A549 (cell line): Measurements from ENCODE around the gene EDN2. TPM values are rescaled to one million over a fixed set of nuclear protein-coding genes. Genes with fewer than 3 reads are reported as not detected.

Source experiments
- ATAC-seq, 2 experiments: fragments of 200-7000 bp in 1 of 2; fragments of >200 bp in 1 of 2; cut with Nextera tagmentation in 1 of 2; cut with Tn5 transposase in 1 of 2; 3 replicates each; pipeline versions ENCODE4 v1.8.0 to v1.9.1; 2018 to 2020; ENCODE audit warnings: mild to moderate bottlenecking in 1 of 2, moderate library complexity in 1 of 2
- CTCF ChIA-PET: fragments of 300-600 bp; sonication (Branson Sonifier 250); formaldehyde crosslinking; extraction: SDS; loops from one replicate; lab custom pipeline; 2021; ENCODE audit warnings: antibody characterized with exemption, inconsistent platforms; lab: Yijun Ruan, JAX
- POLR2A ChIA-PET: fragments of 350-600 bp; formaldehyde crosslinking; extraction: SDS; loops from one replicate; lab custom pipeline; 2021; ENCODE audit warnings: antibody characterized with exemption, inconsistent platforms; lab: Yijun Ruan, JAX
- DNase-seq, 2 experiments: peaks; one replicate each; pipeline versions ENCODE4 v3.0.0 to v3.0.0-alpha.2; 2011 to 2016; ENCODE audit warnings: low read depth in 1 of 2, low spot score in 1 of 2
- FAIRE-seq: peaks from 2 replicates; lab custom pipeline; 2011; peaks lifted over from hg19 to GRCh38; lab: Jason Lieb, UNC
- H3K27ac ChIP-seq, 2 experiments: fragments of >200 bp; sonication (Bioruptor Twin); formaldehyde crosslinking; 3 replicates each; pipeline ENCODE4 v1.5.1; 2016 to 2017
- H3K4me1 ChIP-seq: fragments of >200 bp; sonication (Bioruptor Twin); formaldehyde crosslinking; 3 replicates; pipeline ENCODE4 v1.6.1; 2016
- H3K4me2 ChIP-seq: fragments of >200 bp; sonication (Bioruptor Twin); formaldehyde crosslinking; 3 replicates; pipeline ENCODE4 v1.6.1; 2016
- H3K4me3 ChIP-seq: fragments of >200 bp; sonication (Bioruptor Twin); formaldehyde crosslinking; 3 replicates; pipeline ENCODE4 v1.5.1; 2016
- H3K9me3 ChIP-seq: fragments of >200 bp; sonication (Bioruptor Twin); formaldehyde crosslinking; 3 replicates; pipeline ENCODE4 v1.6.1; 2016
- BHLHE40 ChIP-seq: IDR thresholded peaks from 2 replicates; pipeline ENCODE4 v1.6.1; 2012; ENCODE audit warnings: low read depth, low read length, inconsistent platforms
- ELK1 ChIP-seq: fragments of 150-350 bp; IDR thresholded peaks from 2 replicates; pipeline ENCODE4 v1.6.1; 2014; ENCODE audit warnings: low read depth, mild to moderate bottlenecking, low read length
- JUNB ChIP-seq: fragments of >200 bp; sonication (Bioruptor Twin); formaldehyde crosslinking; IDR thresholded peaks from 2 replicates; pipeline ENCODE4 v1.6.1; 2016
- KDM1A ChIP-seq: fragments of 200-600 bp; sonication (generic); IDR thresholded peaks from 2 replicates; pipeline ENCODE4 v1.6.1; 2016; ENCODE audit warnings: low read depth, mild to moderate bottlenecking
- MAFK ChIP-seq: fragments of 450-650 bp; IDR thresholded peaks from 2 replicates; pipeline ENCODE4 v1.6.1; 2014; ENCODE audit not compliant: partially characterized antibody
- NR3C1 ChIP-seq: fragments of >200 bp; sonication (Bioruptor Twin); formaldehyde crosslinking; IDR thresholded peaks from 3 replicates; pipeline ENCODE4 v1.6.1; 2017
- RARB ChIP-seq: fragments of 250-450 bp; sonication (Bioruptor Pico); IDR thresholded peaks from 2 replicates; pipeline ENCODE4 v1.8.0; 2021; ENCODE audit warnings: mild to moderate bottlenecking, moderate library complexity
- RNF2 ChIP-seq: fragments of 200-600 bp; sonication (generic); IDR thresholded peaks from 2 replicates; pipeline ENCODE4 v1.6.1; 2016; ENCODE audit warnings: low read depth, mild to moderate bottlenecking, antibody characterized with exemption, moderate library complexity, borderline replicate concordance
- TFCP2L1 ChIP-seq: fragments of 250-450 bp; sonication (Bioruptor Pico); IDR thresholded peaks from 2 replicates; pipeline ENCODE4 v1.5.0; 2021; ENCODE audit warnings: mild to moderate bottlenecking
- WGBS: methylation state at CpG from one replicate; pipeline ENCODE4 v1.1.6; 2017; ENCODE audit errors: missing lambda C conversion rate; 5-methylcytosine and 5-hydroxymethylcytosine counted together
- polyA plus RNA-seq, 4 experiments: library from polyadenylated mRNA; depleted of rRNA in 3 of 4; stranded (reverse); fragments of >200 nt; fragmentation: RNase III in 1 of 4; extraction: RNeasy Plus Mini Kit Qiagen cat#74134 plus additional on column Dnase treatment in 1 of 4; gene quantifications; 2 replicates in 3 of 4; 3 replicates in 1 of 4; pipeline ENCODE4 v1.2.3, GENCODE V29; 2011 to 2017
- TF ChIP-seq, protein P1 (sequence below): fragments of 200-600 bp; sonication (generic); IDR thresholded peaks from 2 replicates; pipeline ENCODE4 v1.6.1; 2016; ENCODE audit warnings: antibody characterized with exemption, mild to moderate bottlenecking, moderate library complexity
- TF ChIP-seq, protein P2 (sequence below): fragments of 450-650 bp; IDR thresholded peaks from 2 replicates; pipeline ENCODE4 v1.6.1; 2014; ENCODE audit warnings: antibody characterized with exemption
- TF ChIP-seq, protein P3 (sequence below): fragments of >200 bp; sonication (Bioruptor Twin); formaldehyde crosslinking; IDR thresholded peaks from 3 replicates; pipeline ENCODE4 v1.5.1; 2016
- TF ChIP-seq, protein P4 (sequence below): IDR thresholded peaks from 2 replicates; pipeline ENCODE4 v1.6.1; 2012; ENCODE audit warnings: low read depth, borderline replicate concordance

Gene EDN2
- polyA plus RNA-seq, 2 of the 4 experiments (the other 2 are of a cell fraction): 1.2 to 3.2 TPM

DNA sequence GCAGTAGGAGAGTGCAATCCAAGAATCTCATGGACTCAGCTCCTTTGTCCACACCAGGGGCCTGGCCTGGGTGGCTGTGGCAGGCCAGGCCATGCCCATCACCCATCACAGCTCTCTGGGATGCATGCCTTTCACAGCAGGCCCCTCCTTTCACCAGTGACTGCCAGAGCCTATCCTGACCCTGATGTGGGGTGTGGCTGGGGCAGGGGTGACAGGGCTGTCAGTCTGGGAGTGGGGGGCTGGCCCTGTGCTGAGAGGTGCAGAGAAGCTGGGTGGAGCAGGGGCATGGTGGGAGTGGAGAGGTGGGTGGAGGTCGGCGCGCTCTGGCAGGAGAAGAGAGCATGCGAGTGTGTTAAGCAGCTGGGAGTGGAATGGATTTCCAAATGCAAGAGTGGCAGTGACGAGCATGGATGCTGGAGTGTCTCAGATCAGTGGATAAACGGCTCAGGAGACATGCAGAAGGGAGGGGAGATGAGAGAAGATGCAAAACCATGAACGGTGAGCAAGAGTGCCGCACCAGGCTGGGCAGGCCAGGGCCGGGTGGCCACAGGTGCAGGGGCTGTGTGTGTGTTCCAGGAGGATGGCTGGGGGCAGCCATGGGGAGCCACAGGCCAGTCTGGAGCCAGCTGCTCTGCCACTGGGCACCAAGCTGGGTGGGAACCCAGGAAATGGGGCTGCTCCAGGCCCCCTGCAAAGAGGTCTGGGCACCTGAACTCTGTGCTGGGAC is 39.6 kb upstream of the EDN2 start (continued):
- TF ChIP-seq, protein P1, sequence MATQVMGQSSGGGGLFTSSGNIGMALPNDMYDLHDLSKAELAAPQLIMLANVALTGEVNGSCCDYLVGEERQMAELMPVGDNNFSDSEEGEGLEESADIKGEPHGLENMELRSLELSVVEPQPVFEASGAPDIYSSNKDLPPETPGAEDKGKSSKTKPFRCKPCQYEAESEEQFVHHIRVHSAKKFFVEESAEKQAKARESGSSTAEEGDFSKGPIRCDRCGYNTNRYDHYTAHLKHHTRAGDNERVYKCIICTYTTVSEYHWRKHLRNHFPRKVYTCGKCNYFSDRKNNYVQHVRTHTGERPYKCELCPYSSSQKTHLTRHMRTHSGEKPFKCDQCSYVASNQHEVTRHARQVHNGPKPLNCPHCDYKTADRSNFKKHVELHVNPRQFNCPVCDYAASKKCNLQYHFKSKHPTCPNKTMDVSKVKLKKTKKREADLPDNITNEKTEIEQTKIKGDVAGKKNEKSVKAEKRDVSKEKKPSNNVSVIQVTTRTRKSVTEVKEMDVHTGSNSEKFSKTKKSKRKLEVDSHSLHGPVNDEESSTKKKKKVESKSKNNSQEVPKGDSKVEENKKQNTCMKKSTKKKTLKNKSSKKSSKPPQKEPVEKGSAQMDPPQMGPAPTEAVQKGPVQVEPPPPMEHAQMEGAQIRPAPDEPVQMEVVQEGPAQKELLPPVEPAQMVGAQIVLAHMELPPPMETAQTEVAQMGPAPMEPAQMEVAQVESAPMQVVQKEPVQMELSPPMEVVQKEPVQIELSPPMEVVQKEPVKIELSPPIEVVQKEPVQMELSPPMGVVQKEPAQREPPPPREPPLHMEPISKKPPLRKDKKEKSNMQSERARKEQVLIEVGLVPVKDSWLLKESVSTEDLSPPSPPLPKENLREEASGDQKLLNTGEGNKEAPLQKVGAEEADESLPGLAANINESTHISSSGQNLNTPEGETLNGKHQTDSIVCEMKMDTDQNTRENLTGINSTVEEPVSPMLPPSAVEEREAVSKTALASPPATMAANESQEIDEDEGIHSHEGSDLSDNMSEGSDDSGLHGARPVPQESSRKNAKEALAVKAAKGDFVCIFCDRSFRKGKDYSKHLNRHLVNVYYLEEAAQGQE: no peak

- ChIA-PET POLR2A (no interaction called here), CTCF (no interaction called here)
- no peak overlapping the region for H3K27ac ChIP-seq
- TF ChIP-seq, protein P2, sequence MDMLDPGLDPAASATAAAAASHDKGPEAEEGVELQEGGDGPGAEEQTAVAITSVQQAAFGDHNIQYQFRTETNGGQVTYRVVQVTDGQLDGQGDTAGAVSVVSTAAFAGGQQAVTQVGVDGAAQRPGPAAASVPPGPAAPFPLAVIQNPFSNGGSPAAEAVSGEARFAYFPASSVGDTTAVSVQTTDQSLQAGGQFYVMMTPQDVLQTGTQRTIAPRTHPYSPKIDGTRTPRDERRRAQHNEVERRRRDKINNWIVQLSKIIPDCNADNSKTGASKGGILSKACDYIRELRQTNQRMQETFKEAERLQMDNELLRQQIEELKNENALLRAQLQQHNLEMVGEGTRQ: no peak
- TF ChIP-seq BHLHE40: no peak
- no peak for TF ChIP-seq JUNB
- TF ChIP-seq TFCP2L1 (CRISPR knock-in tag): no peak
- TF ChIP-seq, protein P3, sequence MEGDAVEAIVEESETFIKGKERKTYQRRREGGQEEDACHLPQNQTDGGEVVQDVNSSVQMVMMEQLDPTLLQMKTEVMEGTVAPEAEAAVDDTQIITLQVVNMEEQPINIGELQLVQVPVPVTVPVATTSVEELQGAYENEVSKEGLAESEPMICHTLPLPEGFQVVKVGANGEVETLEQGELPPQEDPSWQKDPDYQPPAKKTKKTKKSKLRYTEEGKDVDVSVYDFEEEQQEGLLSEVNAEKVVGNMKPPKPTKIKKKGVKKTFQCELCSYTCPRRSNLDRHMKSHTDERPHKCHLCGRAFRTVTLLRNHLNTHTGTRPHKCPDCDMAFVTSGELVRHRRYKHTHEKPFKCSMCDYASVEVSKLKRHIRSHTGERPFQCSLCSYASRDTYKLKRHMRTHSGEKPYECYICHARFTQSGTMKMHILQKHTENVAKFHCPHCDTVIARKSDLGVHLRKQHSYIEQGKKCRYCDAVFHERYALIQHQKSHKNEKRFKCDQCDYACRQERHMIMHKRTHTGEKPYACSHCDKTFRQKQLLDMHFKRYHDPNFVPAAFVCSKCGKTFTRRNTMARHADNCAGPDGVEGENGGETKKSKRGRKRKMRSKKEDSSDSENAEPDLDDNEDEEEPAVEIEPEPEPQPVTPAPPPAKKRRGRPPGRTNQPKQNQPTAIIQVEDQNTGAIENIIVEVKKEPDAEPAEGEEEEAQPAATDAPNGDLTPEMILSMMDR: no peak
- TF ChIP-seq MAFK: no peak
- TF ChIP-seq, protein P4, sequence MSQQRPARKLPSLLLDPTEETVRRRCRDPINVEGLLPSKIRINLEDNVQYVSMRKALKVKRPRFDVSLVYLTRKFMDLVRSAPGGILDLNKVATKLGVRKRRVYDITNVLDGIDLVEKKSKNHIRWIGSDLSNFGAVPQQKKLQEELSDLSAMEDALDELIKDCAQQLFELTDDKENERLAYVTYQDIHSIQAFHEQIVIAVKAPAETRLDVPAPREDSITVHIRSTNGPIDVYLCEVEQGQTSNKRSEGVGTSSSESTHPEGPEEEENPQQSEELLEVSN: no peak
- TF ChIP-seq KDM1A: no peak
- no peak for TF ChIP-seq RARB (CRISPR knock-in tag)
- TF ChIP-seq NR3C1: no peak
- TF ChIP-seq RNF2: no peak
- DNase-seq (no peak), ATAC-seq (no peak), FAIRE-seq (no peak)
- no peaks in the 10 kb centered on the region for H3K9me3 ChIP-seq
- no peak overlapping the region for H3K4me3 ChIP-seq
- WGBS: 61% methylated on average over 9 of the region's 10 CpGs
- no peaks in the 10 kb centered on the region for H3K4me1 ChIP-seq
- H3K4me2 ChIP-seq: no peak overlapping the region
These were observed 38.6 kb upstream of the EDN2 start for GRCh38 chr1:41523071-41523470.

DNA sequence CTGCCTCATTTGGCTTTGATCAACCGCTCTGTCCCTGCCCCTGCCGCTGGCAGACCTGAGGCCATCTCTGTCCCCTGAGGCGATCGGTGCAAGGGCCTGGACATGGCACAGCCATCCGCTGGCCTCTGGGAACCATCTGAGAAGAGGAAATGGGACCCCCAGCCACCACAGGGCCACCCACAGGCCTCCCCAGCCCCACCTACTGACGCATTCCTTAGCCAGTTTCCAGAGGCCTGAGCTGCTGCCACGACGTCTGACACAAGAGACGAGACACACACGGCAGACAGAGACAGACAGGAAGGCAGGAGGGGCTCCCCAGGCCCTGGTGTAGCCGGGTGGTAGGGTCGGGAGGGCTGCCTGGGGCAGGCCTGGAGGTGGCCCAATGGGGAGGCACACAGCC is 37.3 kb upstream of the EDN2 start:
- Histone ChIP-seq H3K9me3 (no peaks in the 10 kb centered on the region), H3K4me3 (no peak overlapping the region), H3K4me1 (no peaks in the 10 kb centered on the region; the same call in 2 of the 3 replicates), H3K27ac (no peak overlapping the region), H3K4me2 (no peak overlapping the region)
- WGBS: 82% methylated on average over 8 of the region's 12 CpGs
- ChIA-PET CTCF (no interaction called here), POLR2A (no interaction called here)
- no peak for TF ChIP-seq ELK1
- DNase-seq (no peak), FAIRE-seq (no peak), ATAC-seq (no peak)
